K562 (cell line): ENCODE data around the gene SEC14L5. TPM values are rescaled to one million over a fixed set of nuclear protein-coding genes. Genes with fewer than 3 reads are reported as not detected.

Source experiments
- ATAC-seq: fragments of 200-7000 bp; cut with Tn5 transposase; 3 replicates; pipeline ENCODE4 v1.9.1; 2020; ENCODE audit warnings: moderate library complexity
- BruUV-seq: library from RNA; stranded (reverse); fragments of 400-500 nt; replicated peaks from 2 replicates; lab custom pipeline; 2021; lab: Mats Ljungman, UMichigan
- CTCF ChIA-PET: fragments of 300-600 bp; formaldehyde crosslinking; extraction: SDS; loops from one replicate; lab custom pipeline; 2021; ENCODE audit warnings: low intra/inter-chr PET ratio; lab: Yijun Ruan, JAX
- POLR2A ChIA-PET: fragments of 300-600, 350-650 bp; sonication (Branson Sonifier 250); formaldehyde crosslinking; extraction: SDS; loops from one replicate; lab custom pipeline; 2021; ENCODE audit warnings: antibody characterized with exemption, inconsistent platforms; lab: Yijun Ruan, JAX
- DNase-seq, 4 experiments: peaks; one replicate each; pipeline versions ENCODE4 v3.0.0 to v3.0.0-alpha.2; 2011 to 2018; ENCODE audit warnings: low spot score in 3 of 4, mixed read lengths in 3 of 4; ENCODE audit errors: extremely low read depth in 1 of 4
- FAIRE-seq: peaks from 2 replicates; lab custom pipeline; 2011; peaks lifted over from hg19 to GRCh38; lab: Jason Lieb, UNC
- H2AFZ ChIP-seq: 2 replicates; pipeline ENCODE4 v1.6.0; 2011; ENCODE audit warnings: low read depth, low read length, control low read depth, inconsistent platforms
- H3K27ac ChIP-seq: fragments of 200-600 bp; 3 replicates; pipeline ENCODE4 v1.8.0; 2011; ENCODE audit warnings: low read depth, mild to moderate bottlenecking, control low read depth, inconsistent platforms, low read length, moderate library complexity, mixed read lengths; ENCODE audit errors: extremely low read depth
- H3K27me3 ChIP-seq, 2 experiments: fragments of 300-600 bp in 1 of 2; 2 replicates in 1 of 2; 3 replicates in 1 of 2; pipeline versions ENCODE4 v1.6.0 to v1.8.0; 2011; ENCODE audit warnings: inconsistent platforms in 2 of 2, low read length in 2 of 2, mild to moderate bottlenecking in 1 of 2, mixed read lengths in 1 of 2, moderate library complexity in 1 of 2; ENCODE audit not compliant: control insufficient read depth in 2 of 2, insufficient read depth in 2 of 2
- H3K36me3 ChIP-seq: fragments of 300-600 bp; 3 replicates; pipeline ENCODE4 v1.8.0; 2011; ENCODE audit warnings: mild to moderate bottlenecking, low read length, inconsistent platforms; ENCODE audit not compliant: control insufficient read depth, insufficient read depth
- H3K4me1 ChIP-seq, 2 experiments: fragments of 200-600 bp in 1 of 2; replicated peaks in 1 of 2; 2 replicates in 1 of 2; 3 replicates in 1 of 2; pipeline versions ENCODE4 v1.5.1 to v1.8.0; 2011; ENCODE audit warnings: inconsistent platforms in 2 of 2, low read length in 2 of 2, mild to moderate bottlenecking in 1 of 2, mixed read lengths in 1 of 2, moderate library complexity in 1 of 2; ENCODE audit not compliant: control insufficient read depth in 2 of 2, insufficient read depth in 2 of 2
- H3K4me2 ChIP-seq: 2 replicates; pipeline ENCODE4 v1.6.1; 2011; ENCODE audit warnings: low read length, control low read depth, inconsistent platforms, mixed read lengths; ENCODE audit not compliant: insufficient read depth
- H3K4me3 ChIP-seq: fragments of 200-600 bp; sonication (generic), shearing (Covaris generic); 2 replicates; pipeline ENCODE4 v1.5.1; 2016; ENCODE audit warnings: control low read depth, inconsistent platforms
- H3K79me2 ChIP-seq: fragments of 200-600 bp; 3 replicates; pipeline ENCODE4 v1.8.0; 2011; ENCODE audit warnings: low read length, inconsistent platforms; ENCODE audit not compliant: control insufficient read depth, insufficient read depth
- H3K9ac ChIP-seq, 2 experiments: 2 replicates each; pipeline versions ENCODE4 v1.6.0 to v1.6.1; 2011; ENCODE audit warnings: low read depth in 2 of 2, low read length in 2 of 2, control low read depth in 1 of 2, inconsistent platforms in 1 of 2, mild to moderate bottlenecking in 1 of 2, mixed read lengths in 1 of 2; ENCODE audit not compliant: insufficient read depth in 1 of 2
- H3K9me1 ChIP-seq: one replicate; pipeline ENCODE4 v1.6.0; 2011; ENCODE audit warnings: inconsistent platforms, mild to moderate bottlenecking, low read length, moderate library complexity; ENCODE audit not compliant: control insufficient read depth, insufficient read depth
- H3K9me3 ChIP-seq: replicated peaks from 2 replicates; pipeline ENCODE4 v1.5.1; 2011; ENCODE audit warnings: low read depth, low read length, inconsistent platforms; ENCODE audit not compliant: control insufficient read depth, insufficient read depth
- H4K20me1 ChIP-seq: replicated peaks from 2 replicates; pipeline ENCODE4 v1.6.1; 2011; ENCODE audit warnings: low read length, inconsistent platforms, mixed read lengths; ENCODE audit not compliant: control insufficient read depth, insufficient read depth
- BRF1 ChIP-seq: IDR thresholded peaks from 3 replicates; pipeline ENCODE4 v1.6.1; 2011; ENCODE audit warnings: borderline replicate concordance, mild to moderate bottlenecking; ENCODE audit not compliant: insufficient read length; ENCODE audit errors: extremely low read depth
- CEBPG ChIP-seq, 3 experiments: fragments of 200-800 bp in 1 of 3; sonication (Bioruptor generic) in 1 of 3; sonication (generic) in 1 of 3; formaldehyde crosslinking in 1 of 3; IDR thresholded peaks in 2 of 3; conservative IDR thresholded peaks in 1 of 3; 2 replicates each; pipeline versions ENCODE4 v1.6.1 to v1.8.0; 2016 to 2022; ENCODE audit warnings: missing compliant biosample characterization in 2 of 3, missing genetic modification characterization in 2 of 3, mild to moderate bottlenecking in 1 of 3, missing genetic modification reagents in 1 of 3
- HNRNPLL ChIP-seq: fragments of 200-400 bp; formaldehyde crosslinking; IDR thresholded peaks from 2 replicates; pipeline ENCODE4 v1.6.1; 2017; ENCODE audit warnings: low read length, low read depth, mild to moderate bottlenecking; ENCODE audit not compliant: poor library complexity, severe bottlenecking
- PCBP1 ChIP-seq: fragments of 200-400 bp; formaldehyde crosslinking; IDR thresholded peaks from 2 replicates; pipeline ENCODE4 v1.6.1; 2018; ENCODE audit warnings: mild to moderate bottlenecking, low read depth, low read length; ENCODE audit not compliant: poor library complexity, severe bottlenecking
- RBM25 ChIP-seq: fragments of 200-400 bp; formaldehyde crosslinking; IDR thresholded peaks from 2 replicates; pipeline ENCODE4 v1.6.1; 2018; ENCODE audit warnings: low read length, low read depth, moderate library complexity; ENCODE audit not compliant: severe bottlenecking
- SRSF1 ChIP-seq: fragments of 200-400 bp; formaldehyde crosslinking; IDR thresholded peaks from 2 replicates; pipeline ENCODE4 v1.6.1; 2017; ENCODE audit warnings: mild to moderate bottlenecking, low read depth, low read length, moderate library complexity
- TBP ChIP-seq: optimal IDR thresholded peaks from 2 replicates; pipeline ENCODE3; 2011; ENCODE audit warnings: low read depth, low read length, improper control_type of control experiment
- TCF15 ChIP-seq: fragments of 250-450 bp; sonication (Bioruptor Pico); IDR thresholded peaks from 2 replicates; pipeline ENCODE4 v1.8.0; 2022; ENCODE audit warnings: moderate library complexity, mild to moderate bottlenecking, inconsistent platforms
- TGIF2 ChIP-seq: sonication (generic); formaldehyde crosslinking; IDR thresholded peaks from 2 replicates; pipeline ENCODE4 v1.8.1; 2022; ENCODE audit warnings: mild to moderate bottlenecking, missing genetic modification reagents, moderate library complexity
- USF1 ChIP-seq: sonication (generic); formaldehyde crosslinking; IDR thresholded peaks from 2 replicates; pipeline ENCODE4 v1.9.0; 2022; ENCODE audit warnings: mild to moderate bottlenecking, missing genetic modification reagents
- XRCC5 ChIP-seq: fragments of 200-400 bp; formaldehyde crosslinking; IDR thresholded peaks from 2 replicates; pipeline ENCODE4 v1.6.1; 2017; ENCODE audit warnings: low read depth, mild to moderate bottlenecking, low read length
- YBX1 ChIP-seq: fragments of 450-650 bp; IDR thresholded peaks from 2 replicates; pipeline ENCODE4 v1.7.1; 2016; ENCODE audit warnings: mild to moderate bottlenecking
- ZBED1 ChIP-seq: IDR thresholded peaks from 2 replicates; pipeline ENCODE4 v1.6.1; 2014
- ZNF197 ChIP-seq: fragments of 200-800 bp; sonication (Bioruptor generic); IDR thresholded peaks from 2 replicates; pipeline ENCODE4 v1.6.1; 2016; ENCODE audit warnings: low read depth, missing genetic modification characterization, missing compliant biosample characterization
- ZNF583 ChIP-seq: fragments of 250-450 bp; sonication (Bioruptor Pico); IDR thresholded peaks from 2 replicates; pipeline ENCODE4 v1.4.0; 2020
- WGBS: fragments of 100-300 bp; shearing (Covaris generic); methylation state at CpG from one replicate; pipeline ENCODE4 v1.1.6; 2016; ENCODE audit warnings: low coverage, mixed read lengths; ENCODE audit not compliant: insufficient coverage; ENCODE audit errors: missing lambda C conversion rate; 5-methylcytosine and 5-hydroxymethylcytosine counted together
- in situ Hi-C: fragments of 300-500 bp; cut with MboI; formaldehyde crosslinking; loops from 4 replicates; pipeline ENCODE4 v1.15.0; 2018; ENCODE audit warnings: inconsistent platforms, mixed read lengths
- intact Hi-C: fragments of 100-400 bp; cut with micrococcal nuclease; formaldehyde crosslinking; loops from 2 replicates; pipeline ENCODE4 v1.14.2; 2022
- polyA plus RNA-seq, 8 experiments: library from polyadenylated mRNA; depleted of rRNA in 4 of 8; stranded (reverse) in 5 of 8; unstranded in 3 of 8; fragments of >200 nt; fragmentation: Nextera tagmentation in 2 of 8; fragmentation: Illumina TruSeq in 1 of 8; extraction: Ambion mirVana in 2 of 8; extraction: Trizol in 1 of 8; gene quantifications; 2 replicates each; pipeline versions ENCODE4 v1.2.1 to v1.2.3, GENCODE V29; 2011 to 2014; ENCODE audit warnings: inconsistent platforms in 1 of 8, missing spikeins in 1 of 8
- total RNA-seq, 7 experiments: library from RNA; depleted of rRNA in 6 of 7; stranded (reverse); fragments of >200 nt in 6 of 7; fragmentation: Illumina TruSeq in 2 of 7; extraction: Trizol in 2 of 7; gene quantifications; 2 replicates each; pipeline versions ENCODE4 v1.2.1 to v1.2.3, GENCODE V29; 2011 to 2021; ENCODE audit warnings: low replicate concordance in 1 of 7
- TF ChIP-seq, protein P1 (sequence below): fragments of 250-450 bp; sonication (Bioruptor Pico); IDR thresholded peaks from 2 replicates; pipeline ENCODE4 v1.5.0; 2021
- TF ChIP-seq, protein P2 (sequence below): fragments of 250-450 bp; sonication (Bioruptor Pico); IDR thresholded peaks from 2 replicates; pipeline ENCODE4 v1.5.0; 2020; ENCODE audit warnings: mild to moderate bottlenecking, borderline replicate concordance
- TF ChIP-seq, protein P3 (sequence below), 2 experiments: fragments of 450-650 bp; IDR thresholded peaks; 2 replicates each; pipeline ENCODE4 v1.6.1; 2016

Gene SEC14L5
- total and polyA plus RNA-seq, 9 of the 15 experiments (the other 6 are each of a cell fraction or from before 2014, with no cell fraction given) = 0.11 TPM; not detected in 8

DNA sequence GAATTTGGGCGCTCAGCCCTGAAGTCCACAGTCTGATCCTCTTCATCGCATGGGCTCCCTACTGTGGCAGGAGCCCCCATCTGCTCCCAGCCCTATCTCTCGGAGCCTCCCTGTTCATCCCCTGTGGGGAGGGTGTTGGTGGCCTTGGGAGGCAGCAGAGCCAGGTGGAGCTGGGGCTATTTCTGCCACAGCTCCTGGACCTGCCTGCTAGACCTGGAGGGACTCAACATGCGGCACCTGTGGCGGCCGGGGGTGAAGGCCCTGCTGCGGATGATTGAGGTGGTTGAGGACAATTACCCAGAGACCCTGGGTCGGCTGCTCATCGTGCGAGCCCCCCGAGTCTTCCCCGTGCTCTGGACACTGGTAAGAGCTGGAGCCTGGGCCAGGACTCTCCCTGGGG lies 45.1 kb downstream of the SEC14L5 start:
- CTCF ChIA-PET = no interaction called here
- POLR2A ChIA-PET = interaction anchor here (0.7 kb wide), 1 partner anchor 31 kb away, joined by 5 read pairs; the partner anchor contains the start of gene NAGPA
- no peaks in the 10 kb centered on the region for H3K9me3 ChIP-seq
- DNase-seq = no peak
- no TSS peak for BruUV-seq
- in situ Hi-C loops (no loop called here), intact Hi-C loops (no loop called here)
- H3K4me1 ChIP-seq = peaks cover 0 to 9% of the 10 kb centered on the region in 2 experiments; a peak in 2 of 5 replicates
- no peak overlapping the region for H3K4me2 ChIP-seq
- H3K27me3 ChIP-seq = peaks cover 40 to 66% of the 10 kb centered on the region in 2 experiments; a peak in 3 of 5 replicates
- WGBS = 0% methylated on average over 12 of the region's 12 CpGs
- ATAC-seq = no peak
- H2AFZ ChIP-seq = no peak overlapping the region
- peaks cover 4% of the 10 kb centered on the region; the same call in 1 of the 2 replicates for H4K20me1 ChIP-seq
- H3K79me2 ChIP-seq = no peaks in the 10 kb centered on the region
- H3K27ac ChIP-seq = no peak overlapping the region
- H3K9ac ChIP-seq = no peak overlapping the region
- no peak overlapping the region for H3K4me3 ChIP-seq
- no peak for FAIRE-seq
- no peaks in the 10 kb centered on the region for H3K36me3 ChIP-seq
- H3K9me1 ChIP-seq = no peaks in the 10 kb centered on the region
- no peak for TF ChIP-seq USF1
- TF ChIP-seq, protein P1, sequence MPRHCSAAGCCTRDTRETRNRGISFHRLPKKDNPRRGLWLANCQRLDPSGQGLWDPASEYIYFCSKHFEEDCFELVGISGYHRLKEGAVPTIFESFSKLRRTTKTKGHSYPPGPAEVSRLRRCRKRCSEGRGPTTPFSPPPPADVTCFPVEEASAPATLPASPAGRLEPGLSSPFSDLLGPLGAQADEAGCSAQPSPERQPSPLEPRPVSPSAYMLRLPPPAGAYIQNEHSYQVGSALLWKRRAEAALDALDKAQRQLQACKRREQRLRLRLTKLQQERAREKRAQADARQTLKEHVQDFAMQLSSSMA (CRISPR knock-in tag) = no peak
- TF ChIP-seq TCF15 (CRISPR knock-in tag) = no peak
- no peak for TF ChIP-seq ZNF197 (CRISPR knock-in tag)
- no peak for TF ChIP-seq TBP
- TF ChIP-seq ZNF583 (CRISPR knock-in tag) = no peak
- no peak for TF ChIP-seq BRF1
- no peak for TF ChIP-seq XRCC5
- no peak for TF ChIP-seq YBX1
- TF ChIP-seq RBM25 = no peak
- TF ChIP-seq HNRNPLL = no peak
- no peak for TF ChIP-seq PCBP1
- TF ChIP-seq, protein P2, sequence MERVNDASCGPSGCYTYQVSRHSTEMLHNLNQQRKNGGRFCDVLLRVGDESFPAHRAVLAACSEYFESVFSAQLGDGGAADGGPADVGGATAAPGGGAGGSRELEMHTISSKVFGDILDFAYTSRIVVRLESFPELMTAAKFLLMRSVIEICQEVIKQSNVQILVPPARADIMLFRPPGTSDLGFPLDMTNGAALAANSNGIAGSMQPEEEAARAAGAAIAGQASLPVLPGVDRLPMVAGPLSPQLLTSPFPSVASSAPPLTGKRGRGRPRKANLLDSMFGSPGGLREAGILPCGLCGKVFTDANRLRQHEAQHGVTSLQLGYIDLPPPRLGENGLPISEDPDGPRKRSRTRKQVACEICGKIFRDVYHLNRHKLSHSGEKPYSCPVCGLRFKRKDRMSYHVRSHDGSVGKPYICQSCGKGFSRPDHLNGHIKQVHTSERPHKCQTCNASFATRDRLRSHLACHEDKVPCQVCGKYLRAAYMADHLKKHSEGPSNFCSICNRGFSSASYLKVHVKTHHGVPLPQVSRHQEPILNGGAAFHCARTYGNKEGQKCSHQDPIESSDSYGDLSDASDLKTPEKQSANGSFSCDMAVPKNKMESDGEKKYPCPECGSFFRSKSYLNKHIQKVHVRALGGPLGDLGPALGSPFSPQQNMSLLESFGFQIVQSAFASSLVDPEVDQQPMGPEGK (CRISPR knock-in tag) = no peak
- TF ChIP-seq ZBED1 = no peak
- no peak for TF ChIP-seq TGIF2 (CRISPR knock-in tag)
- TF ChIP-seq, protein P3, sequence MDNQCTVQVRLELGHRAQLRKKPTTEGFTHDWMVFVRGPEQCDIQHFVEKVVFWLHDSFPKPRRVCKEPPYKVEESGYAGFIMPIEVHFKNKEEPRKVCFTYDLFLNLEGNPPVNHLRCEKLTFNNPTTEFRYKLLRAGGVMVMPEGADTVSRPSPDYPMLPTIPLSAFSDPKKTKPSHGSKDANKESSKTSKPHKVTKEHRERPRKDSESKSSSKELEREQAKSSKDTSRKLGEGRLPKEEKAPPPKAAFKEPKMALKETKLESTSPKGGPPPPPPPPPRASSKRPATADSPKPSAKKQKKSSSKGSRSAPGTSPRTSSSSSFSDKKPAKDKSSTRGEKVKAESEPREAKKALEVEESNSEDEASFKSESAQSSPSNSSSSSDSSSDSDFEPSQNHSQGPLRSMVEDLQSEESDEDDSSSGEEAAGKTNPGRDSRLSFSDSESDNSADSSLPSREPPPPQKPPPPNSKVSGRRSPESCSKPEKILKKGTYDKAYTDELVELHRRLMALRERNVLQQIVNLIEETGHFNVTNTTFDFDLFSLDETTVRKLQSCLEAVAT (IDR thresholded peaks at IDR 0.05) = no peak
- no peak for TF ChIP-seq SRSF1
- no peak for TF ChIP-seq CEBPG (CRISPR knock-in tag; IDR thresholded peaks at IDR 0.05)
- no peak for TF ChIP-seq CEBPG (tag; conservative IDR thresholded peaks at IDR 0.05 in 1 of 2, IDR thresholded peaks at IDR 0.05 in 1 of 2)
